Bone marrow (tissue), 2 donors: Measurements from ENCODE around the gene LMLN.
"Not testable (repeated sequence)": the region's sequence is repeated elsewhere in the genome, so short reads cannot be mapped to it uniquely, and the experiment has no call there.

Experiments
- DNase-seq, 2 donors: peaks; one replicate each; lab custom pipeline; 2025; lab: John Stamatoyannopoulos, UW

LMLN gene

GRCh38 chr3:197957790-197958133, 2.3 kb upstream of the LMLN start:
- DNase-seq, result no peak

- no peak for DNase-seq
Measured at GRCh38 chr3:197958346-197958745, 1.7 kb upstream of the LMLN start.

DNA sequence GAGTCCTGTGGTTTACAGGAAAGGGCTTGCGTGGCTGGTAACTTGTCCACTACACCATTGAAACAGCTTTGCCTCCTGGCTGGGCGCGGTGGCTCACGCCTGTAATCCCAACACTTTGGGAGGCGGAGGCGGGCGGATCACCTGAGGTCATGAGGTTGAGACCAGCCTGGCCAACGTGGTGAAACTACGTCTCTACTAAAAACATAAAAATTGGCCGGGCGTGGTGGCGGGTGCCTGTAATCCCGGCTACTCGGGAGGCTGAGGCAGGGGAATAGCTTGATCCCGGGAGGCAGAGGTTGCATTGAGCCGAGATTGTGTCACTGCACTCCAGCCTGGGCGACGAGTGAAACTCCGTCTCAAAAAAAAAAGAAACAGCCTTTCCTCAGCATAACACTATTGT, 1.2 kb upstream of the LMLN start:
- not testable (repeated sequence) for DNase-seq

DNA sequence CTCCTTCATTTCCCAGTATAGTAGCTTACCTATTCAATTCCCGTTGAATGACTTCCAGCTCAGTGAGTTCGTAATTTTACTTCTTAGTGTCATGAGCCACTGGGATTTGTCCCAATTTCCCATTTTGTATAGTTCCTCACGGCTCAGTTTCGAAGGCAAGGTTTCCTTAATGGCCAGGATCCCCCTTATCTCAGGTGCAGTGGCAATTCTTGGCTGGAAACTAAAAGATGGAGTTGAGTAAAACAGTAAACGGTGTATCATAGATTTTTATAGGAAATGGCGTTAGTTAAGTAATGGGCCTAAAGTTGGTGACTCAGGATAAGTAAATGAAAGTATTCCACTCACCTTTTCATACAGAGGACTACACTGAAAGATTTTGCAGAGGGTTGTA, 522 bp upstream of the LMLN start:
- no peak for DNase-seq

DNA sequence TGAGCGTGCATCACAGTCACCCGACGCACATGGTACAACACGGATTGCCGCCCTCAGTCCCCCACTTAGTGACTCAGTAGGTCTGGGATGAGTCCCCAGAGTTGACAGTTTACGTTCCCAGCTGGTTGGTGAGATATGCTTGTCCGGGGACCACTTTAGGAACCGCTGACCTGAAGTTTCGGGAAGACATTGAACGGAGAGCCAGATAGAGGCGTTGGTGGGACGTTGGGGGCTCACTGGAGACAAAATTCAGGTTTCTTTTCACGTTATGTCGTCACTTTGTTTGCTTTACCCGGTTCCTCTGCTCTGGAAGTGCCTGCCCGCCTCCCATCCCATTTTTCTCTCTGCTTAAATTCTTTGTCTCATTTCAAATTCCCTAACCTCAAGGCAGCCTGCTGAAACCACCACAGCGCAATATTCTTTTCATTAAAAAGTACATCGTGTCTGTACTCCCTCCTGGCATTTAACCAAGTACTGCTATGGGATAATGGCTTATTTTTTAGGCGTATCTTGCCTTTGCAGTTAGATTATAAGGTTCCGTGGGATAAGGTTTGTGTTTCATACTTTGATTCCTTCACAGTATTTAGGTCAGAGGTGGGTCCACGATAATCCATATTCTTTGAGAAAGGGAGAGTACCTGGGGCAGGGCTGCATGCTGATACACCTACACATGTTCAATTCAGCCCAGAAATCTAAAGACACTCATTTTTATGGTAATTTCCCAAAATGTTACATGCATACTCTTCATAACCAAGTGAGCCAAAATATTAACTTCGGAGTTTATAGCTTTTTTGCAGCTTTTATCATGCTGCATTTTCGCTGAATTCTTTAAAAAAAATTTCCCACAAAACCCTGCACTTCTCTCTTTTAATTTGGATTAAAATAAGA, 921 bp downstream of the LMLN start:
- no peak for DNase-seq

GRCh38 chr3:197961582-197961945, 1.5 kb downstream of the LMLN start:
- DNase-seq, result peak in 1 of 2 donors; percentile 7

GRCh38 chr3:197963019-197963637, 3.1 kb downstream of the LMLN start:
- DNase-seq, result no peak

DNA sequence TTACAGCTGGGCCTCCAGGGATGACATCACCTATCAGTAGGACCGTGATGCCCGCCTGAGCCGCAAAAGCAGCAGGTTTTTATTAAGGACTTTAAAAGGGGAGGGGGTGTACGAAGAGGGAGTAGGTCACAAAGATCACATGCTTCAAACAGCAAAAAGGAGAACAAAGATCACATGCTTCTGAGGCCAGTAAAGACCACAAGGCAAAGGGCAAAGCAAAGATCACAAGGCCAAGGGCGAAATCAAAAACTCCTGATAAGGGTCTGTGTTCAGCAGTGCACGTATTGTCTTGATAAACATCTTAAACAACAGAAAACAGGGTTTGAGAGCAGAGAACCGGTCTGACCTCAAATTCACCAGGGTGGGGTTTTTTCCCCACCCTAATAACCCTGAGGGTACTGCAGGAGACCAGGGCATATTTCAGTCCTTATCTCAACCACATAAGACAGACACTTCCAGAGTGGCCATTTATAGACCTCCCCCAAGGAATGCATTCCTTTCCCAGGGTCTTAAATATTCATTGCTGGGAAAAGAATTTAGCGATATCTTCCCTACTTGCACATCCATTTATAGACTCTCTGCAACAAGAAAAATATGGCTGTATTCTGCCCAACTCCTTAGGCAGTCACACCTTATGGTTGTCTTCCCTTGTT, 7.4 kb downstream of the LMLN start:
- DNase-seq, result not testable (repeated sequence)

- DNase-seq, result no peak
Measured at GRCh38 chr3:197970588-197970987, 10.6 kb downstream of the LMLN start.

- no peak for DNase-seq
Measured at GRCh38 chr3:197974016-197974415, 14.0 kb downstream of the LMLN start.

DNA sequence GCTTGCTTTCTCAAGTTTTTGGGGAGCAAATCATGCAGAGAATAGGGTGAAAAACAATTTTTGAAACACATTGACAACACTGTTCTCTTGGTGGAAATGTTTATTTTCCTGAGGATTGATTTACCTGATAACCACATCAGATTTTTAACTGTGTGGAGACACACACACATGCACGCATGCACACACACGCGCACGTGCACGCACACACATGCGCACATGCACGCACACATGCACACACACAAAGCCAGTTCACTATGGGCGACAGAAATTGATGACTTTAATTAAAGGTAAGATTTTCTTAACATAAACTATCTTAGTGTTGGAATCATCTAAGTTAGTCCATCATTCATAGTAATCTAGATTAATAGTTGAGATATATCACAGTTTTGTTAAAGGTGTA, 15.3 kb downstream of the LMLN start:
- DNase-seq, result no peak

DNA sequence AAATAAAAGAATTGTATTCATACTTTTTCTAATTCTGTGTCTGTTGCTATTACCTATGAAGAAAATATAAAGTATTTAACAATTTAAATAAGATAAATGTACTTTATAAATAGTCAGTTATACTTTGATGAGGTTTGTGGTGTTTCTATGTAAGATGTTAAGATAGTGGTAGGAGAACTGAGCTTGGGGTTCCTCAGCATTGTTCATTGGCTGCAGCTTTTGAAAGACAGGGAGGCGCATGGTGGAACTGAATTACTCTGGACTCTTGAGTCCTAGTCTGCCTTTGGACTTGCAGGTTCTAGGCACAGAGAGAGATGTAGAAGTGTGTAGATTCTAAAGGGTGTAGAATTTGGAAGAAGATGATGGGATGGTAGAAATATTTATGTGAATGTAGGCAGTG, 23.1 kb downstream of the LMLN start:
- no peak for DNase-seq

DNA sequence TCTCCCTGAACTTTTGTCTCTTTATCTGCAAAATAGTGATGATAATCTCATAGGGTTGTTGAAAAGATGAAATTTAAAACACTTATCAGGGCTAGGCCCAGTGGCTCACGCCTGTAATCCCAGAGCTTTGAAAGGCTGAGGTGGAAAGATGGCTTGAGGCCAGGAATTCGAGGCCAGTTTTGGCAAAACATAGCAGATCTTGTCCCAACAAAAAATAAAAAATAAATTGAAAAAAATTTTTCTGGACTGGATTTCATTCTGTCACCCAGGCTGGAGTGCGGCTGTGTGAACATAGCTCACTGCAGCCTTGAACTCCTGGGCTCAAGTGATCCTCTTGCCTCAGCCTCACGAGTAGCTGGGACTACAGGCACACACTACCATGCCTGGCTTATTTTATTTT, 29.6 kb downstream of the LMLN start:
- DNase-seq, result no peak

- no peak for DNase-seq
Measured at GRCh38 chr3:197994736-197995135, 34.7 kb downstream of the LMLN start.

- no peak for DNase-seq
Measured at GRCh38 chr3:197996855-197997254, 36.8 kb downstream of the LMLN start.

DNA sequence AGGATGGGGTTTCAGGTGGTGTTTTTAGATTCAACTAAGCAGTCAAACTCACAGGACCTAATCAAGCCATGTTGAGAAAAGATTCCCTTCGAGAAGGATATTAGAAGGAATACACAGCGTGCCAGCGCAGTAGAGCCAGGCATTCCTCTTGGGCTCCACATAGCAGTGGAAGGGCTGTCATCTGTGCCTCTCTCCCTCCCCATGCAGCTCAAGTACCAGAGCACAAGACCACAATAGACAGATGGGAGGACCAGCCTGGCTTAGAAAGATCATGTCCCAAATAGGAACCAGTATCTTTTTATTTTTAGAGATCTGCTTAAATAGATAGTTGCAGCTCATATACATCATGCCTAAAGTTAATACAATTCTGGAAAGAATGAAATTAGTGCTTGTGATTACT, 37.9 kb downstream of the LMLN start:
- DNase-seq, result no peak

DNA sequence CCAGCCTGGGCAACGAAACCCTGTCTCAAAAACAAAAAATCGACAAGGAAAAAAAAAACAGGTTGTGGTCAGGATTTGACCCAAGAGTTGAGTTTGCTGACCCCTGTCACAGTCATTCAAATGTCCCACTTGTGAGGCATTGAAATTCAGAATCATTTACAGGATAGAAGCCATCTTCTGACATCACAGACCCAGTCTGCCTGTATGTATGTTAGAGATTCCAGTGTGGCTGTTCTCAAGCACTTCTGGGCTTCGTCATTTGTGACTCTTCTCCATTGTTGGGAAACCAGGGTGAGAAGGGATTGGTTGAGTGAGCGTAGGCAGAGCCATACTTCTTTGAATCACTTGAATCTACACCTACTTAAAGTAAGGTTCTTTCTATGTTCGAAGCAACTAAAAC, 57.1 kb downstream of the LMLN start:
- no peak for DNase-seq

GRCh38 chr3:198018416-198018815, 58.4 kb downstream of the LMLN start:
- DNase-seq, result no peak

DNA sequence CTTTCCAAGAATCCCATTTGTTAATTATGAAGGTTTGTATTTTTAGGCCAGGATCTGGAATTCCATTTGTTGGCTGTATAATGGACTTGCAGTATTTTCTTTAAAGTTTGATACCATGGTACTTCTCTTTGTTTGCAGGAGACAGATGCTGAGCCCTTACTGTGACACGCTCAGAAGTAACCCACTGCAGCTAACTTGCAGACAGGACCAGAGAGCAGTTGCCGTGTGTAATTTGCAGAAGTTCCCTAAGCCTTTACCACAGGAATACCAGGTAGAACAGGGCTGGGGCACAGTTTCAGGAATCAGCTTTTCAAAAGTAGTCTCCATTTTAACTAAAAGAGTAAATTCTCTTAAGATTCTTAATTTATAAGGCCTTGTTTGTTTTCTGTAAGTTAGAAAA, 59.1 kb downstream of the LMLN start:
- no peak for DNase-seq

- DNase-seq, result no peak
Measured at GRCh38 chr3:198021320-198021719, 61.3 kb downstream of the LMLN start.

DNA sequence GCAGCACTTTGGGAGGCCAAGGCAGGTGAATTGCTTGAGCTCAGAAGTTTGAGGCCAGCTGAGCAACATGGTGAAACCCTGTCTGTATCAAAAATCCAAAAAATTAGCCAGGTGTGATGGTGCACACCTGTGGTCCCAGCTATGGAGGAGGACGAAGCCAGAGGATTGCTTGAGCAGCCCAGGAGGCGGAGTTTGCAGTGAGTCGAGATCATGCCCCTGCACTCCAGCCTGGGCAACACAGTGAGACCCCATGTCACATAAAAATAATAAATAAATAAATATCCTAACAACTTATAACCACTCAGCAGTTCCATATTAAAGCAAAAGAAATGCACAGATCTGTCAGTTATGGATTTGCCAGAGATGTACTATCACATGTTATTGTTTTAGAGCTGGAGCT, 62.6 kb downstream of the LMLN start:
- no peak for DNase-seq

GRCh38 chr3:198025644-198026043, 65.6 kb downstream of the LMLN start:
- DNase-seq, result no peak

- no peak for DNase-seq
Measured at GRCh38 chr3:198026620-198027019, 66.6 kb downstream of the LMLN start.
